Measurements from ENCODE around the gene CYB5R2. TPM values are rescaled to one million over a fixed set of nuclear protein-coding genes. Genes with fewer than 3 reads are reported as not detected.
A peak's percentile ranks its signal among the peaks of the same experiment; 100 is the strongest.
"Not testable (repeated sequence)": the region's sequence is repeated elsewhere in the genome, so short reads cannot be mapped to it uniquely, and the experiment has no call there.

CYB5R2 gene
- polyA plus RNA-seq, 4 donors = 11.7 to 31.0 (median 27.5) TPM

GRCh38 chr11:7670641-7671040 lies 2.7 kb downstream of the CYB5R2 start:
- DNase-seq (ENCODE audit: low read depth in 4 of 4, low spot score in 3 of 4) = no peak

GRCh38 chr11:7668911-7669310 lies 4.4 kb downstream of the CYB5R2 start:
- no peak for DNase-seq (ENCODE audit: low read depth in 4 of 4, low spot score in 3 of 4)

- no peak for DNase-seq (ENCODE audit: low read depth in 4 of 4, low spot score in 3 of 4)
Measured at GRCh38 chr11:7668464-7668863, 4.8 kb downstream of the CYB5R2 start.

GRCh38 chr11:7667460-7667859 lies 5.8 kb downstream of the CYB5R2 start:
- DNase-seq (ENCODE audit: low read depth in 4 of 4, low spot score in 3 of 4) = no peak

- DNase-seq (ENCODE audit: low read depth in 4 of 4, low spot score in 3 of 4) = no peak
Measured at GRCh38 chr11:7666292-7666866, 6.9 kb downstream of the CYB5R2 start.

GRCh38 chr11:7665473-7666291 lies 7.6 kb downstream of the CYB5R2 start:
- no peak for DNase-seq (ENCODE audit: low read depth in 4 of 4, low spot score in 3 of 4)

- no peak for DNase-seq (ENCODE audit: low read depth in 4 of 4, low spot score in 3 of 4)
Measured at GRCh38 chr11:7664867-7665266, 8.4 kb downstream of the CYB5R2 start.

- DNase-seq (ENCODE audit: low read depth in 4 of 4, low spot score in 3 of 4) = not testable (repeated sequence)
Measured at GRCh38 chr11:7663531-7663930, 9.8 kb downstream of the CYB5R2 start.

- peak in 1 of 4 donors; percentile 60 for DNase-seq (ENCODE audit: low read depth in 4 of 4, low spot score in 3 of 4)
Measured at GRCh38 chr11:7657306-7658025, 15.8 kb downstream of the CYB5R2 start.

- DNase-seq (ENCODE audit: low read depth in 4 of 4, low spot score in 3 of 4) = no peak
Measured at GRCh38 chr11:7656704-7657103, 16.6 kb downstream of the CYB5R2 start.

GRCh38 chr11:7655253-7656217 lies 17.8 kb downstream of the CYB5R2 start:
- DNase-seq (ENCODE audit: low read depth in 4 of 4, low spot score in 3 of 4) = no peak

- DNase-seq (ENCODE audit: low read depth in 4 of 4, low spot score in 3 of 4) = no peak
Measured at GRCh38 chr11:7654195-7654705, 19.1 kb downstream of the CYB5R2 start.

- DNase-seq (ENCODE audit: low read depth in 4 of 4, low spot score in 3 of 4) = no peak
Measured at GRCh38 chr11:7651700-7652099, 21.6 kb downstream of the CYB5R2 start.

- no peak for DNase-seq (ENCODE audit: low read depth in 4 of 4, low spot score in 3 of 4)
Measured at GRCh38 chr11:7651140-7651551, 22.2 kb downstream of the CYB5R2 start.

GRCh38 chr11:7648264-7648663 lies 25.0 kb downstream of the CYB5R2 start:
- DNase-seq (ENCODE audit: low read depth in 4 of 4, low spot score in 3 of 4) = no peak

- DNase-seq (ENCODE audit: low read depth in 4 of 4, low spot score in 3 of 4) = no peak
Measured at GRCh38 chr11:7646866-7647265, 26.4 kb downstream of the CYB5R2 start.

GRCh38 chr11:7645206-7645605 lies 28.1 kb downstream of the CYB5R2 start:
- no peak for DNase-seq (ENCODE audit: low read depth in 4 of 4, low spot score in 3 of 4)

- no peak for DNase-seq (ENCODE audit: low read depth in 4 of 4, low spot score in 3 of 4)
Measured at GRCh38 chr11:7643314-7643713, 30.0 kb downstream of the CYB5R2 start.

GRCh38 chr11:7642747-7643146 lies 30.6 kb downstream of the CYB5R2 start:
- no peak for DNase-seq (ENCODE audit: low read depth in 4 of 4, low spot score in 3 of 4)

- no peak for DNase-seq (ENCODE audit: low read depth in 4 of 4, low spot score in 3 of 4)
Measured at GRCh38 chr11:7640816-7641215, 32.5 kb downstream of the CYB5R2 start.
